ENCODE data around the gene ZNF256. TPM values are rescaled to one million over a fixed set of nuclear protein-coding genes. Genes with fewer than 3 reads are reported as not detected.

Gene ZNF256
- total RNA-seq, 1 experiment from 2014 or later = not detected

DNA sequence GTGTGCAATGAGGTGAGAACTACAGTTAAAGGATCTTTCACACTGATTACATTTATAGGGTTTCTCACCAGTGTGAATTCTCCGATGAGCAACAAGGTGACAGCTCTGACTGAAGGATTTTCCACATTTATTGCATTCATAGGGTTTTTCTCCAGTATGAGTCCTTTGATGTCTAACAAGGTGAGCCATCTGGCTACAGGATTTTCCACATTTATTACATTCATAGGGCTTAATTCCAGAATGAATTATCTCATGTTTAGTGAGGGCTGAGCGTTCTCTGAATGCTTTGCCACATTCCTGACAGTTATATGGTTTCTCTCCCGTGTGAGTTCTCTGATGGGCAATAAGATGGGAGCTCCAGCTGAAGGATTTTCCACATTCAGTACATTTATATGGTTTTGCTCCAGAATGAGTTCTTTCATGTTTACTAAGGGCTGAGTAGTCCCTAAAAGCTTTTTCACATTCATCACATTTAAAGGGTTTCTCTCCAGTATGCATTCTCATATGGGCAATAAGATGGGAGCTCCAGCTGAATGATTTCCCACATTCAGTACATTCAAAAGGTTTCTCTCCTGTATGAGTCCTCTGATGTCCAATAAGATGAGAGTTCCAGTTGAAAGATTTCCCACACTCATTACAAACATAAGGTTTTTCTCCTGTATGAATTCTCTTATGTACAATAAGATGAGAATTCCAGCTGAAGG lies 31.2 kb upstream of the ZNF256 start:
- Histone ChIP-seq H2AFZ (ENCODE audit: low read depth, low read length, poor library complexity, severe bottlenecking) (no peak overlapping the region), H3K36me3 (ENCODE audit: control insufficient read depth in 1 of 2, insufficient read depth in 2 of 2, low read length in 2 of 2) (no peaks in the 10 kb centered on the region), H3K79me2 (ENCODE audit: insufficient read depth, low read length) (no peaks in the 10 kb centered on the region), H3K27ac (ENCODE audit: low read depth, low read length) (no peak overlapping the region), H3K9me2 (ENCODE audit: insufficient read depth) (no peaks in the 10 kb centered on the region), H3K9ac (ENCODE audit: low read length) (no peak overlapping the region), H3K9me3 (ENCODE audit: control insufficient read depth in 1 of 2, insufficient read depth in 1 of 2, low read depth in 1 of 2, low read length in 2 of 2) (peaks cover 32 to 51% of the 10 kb centered on the region in 2 experiments; a peak in 3 of 4 replicates), H3K4me3 (replicated peaks in 1 of 2; ENCODE audit: low read depth in 1 of 2, low read length in 2 of 2) (no peak overlapping the region), H3K4me2 (ENCODE audit: low read length) (no peak overlapping the region), H3K27me3 (ENCODE audit: insufficient read depth, low read length) (no peaks in the 10 kb centered on the region), H4K20me1 (ENCODE audit: insufficient read depth) (no peaks in the 10 kb centered on the region), H3K4me1 (ENCODE audit: control insufficient read depth in 1 of 2, insufficient read depth in 2 of 2, low read length in 2 of 2) (no peaks in the 10 kb centered on the region)
- RAD21 ChIA-PET (ENCODE audit: low non-redundant PET in 1 of 2, low total read pairs in 2 of 2, uncharacterized antibody in 2 of 2, unreplicated experiment in 2 of 2) = no interaction called here
- no peak for ATAC-seq
- CTCF ChIA-PET = no interaction called here
- intact Hi-C loops (cut with micrococcal nuclease) = no loop called here
- no peak for DNase-seq (ENCODE audit: low read depth, low spot score)
- POLR2A ChIA-PET = no interaction called here
- no peak for TF ChIP-seq FOSL1 (IDR thresholded peaks at IDR 0.05; ENCODE audit: low read depth)
- no peak for TF ChIP-seq POLR2A (IDR thresholded peaks at IDR 0.05; ENCODE audit: borderline replicate concordance, extremely low read depth, insufficient read depth, insufficient read length)
- peak; percentile 96 for TF ChIP-seq ZNF274 (IDR thresholded peaks at IDR 0.05; ENCODE audit: low read depth, low read length)
- BruUV-seq (replicated peaks) = no TSS peak

GRCh38 chr19:57974434-57974833 lies 26.9 kb upstream of the ZNF256 start, which contains the start of gene C19orf18:
Gene C19orf18 (minus strand): TSS chr19:57974534. CDS start chr19:57974432, 102 bp downstream.
- no peak within 1 kb of the TSS for H3K27ac ChIP-seq (ENCODE audit: low read depth, low read length)
- peaks cover 25 to 29% of the 10 kb centered on the region in 2 experiments; a peak in 3 of 4 replicates for H3K9me3 ChIP-seq (ENCODE audit: control insufficient read depth in 1 of 2, insufficient read depth in 1 of 2, low read depth in 1 of 2, low read length in 2 of 2)
- no peaks in the 10 kb centered on the region for H4K20me1 ChIP-seq (ENCODE audit: insufficient read depth)
- no TSS peak for BruUV-seq (replicated peaks)
- H3K4me2 ChIP-seq (ENCODE audit: low read length) = no peak within 1 kb of the TSS
- no peak within 1 kb of the TSS for H2AFZ ChIP-seq (ENCODE audit: low read depth, low read length, poor library complexity, severe bottlenecking)
- TF ChIP-seq POLR2A (IDR thresholded peaks at IDR 0.05; ENCODE audit: borderline replicate concordance, extremely low read depth, insufficient read depth, insufficient read length) (no peak), CBX3 (IDR thresholded peaks at IDR 0.05; ENCODE audit: low read depth) (no peak), CTCF (IDR thresholded peaks at IDR 0.05 in 2 of 3, conservative IDR thresholded peaks at IDR 0.05 in 1 of 3; ENCODE audit: borderline replicate concordance in 1 of 3, insufficient read depth in 1 of 3, low read depth in 2 of 3, low read length in 2 of 3) (no peak), EZH2phosphoT487 (IDR thresholded peaks at IDR 0.05; ENCODE audit: borderline replicate concordance) (no peak), SIN3A (IDR thresholded peaks at IDR 0.05; ENCODE audit: low read depth) (no peak)
- H3K36me3 ChIP-seq (ENCODE audit: control insufficient read depth in 1 of 2, insufficient read depth in 2 of 2, low read length in 2 of 2) = no peaks in the 10 kb centered on the region
- no peaks in the 10 kb centered on the region for H3K79me2 ChIP-seq (ENCODE audit: insufficient read depth, low read length)
- ChIA-PET RAD21 (ENCODE audit: low non-redundant PET in 1 of 2, low total read pairs in 2 of 2, uncharacterized antibody in 2 of 2, unreplicated experiment in 2 of 2) (no interaction called here), POLR2A (no interaction called here), CTCF (no interaction called here)
- H3K9me2 ChIP-seq (ENCODE audit: insufficient read depth) = no peaks in the 10 kb centered on the region
- ATAC-seq (no peak), DNase-seq (ENCODE audit: low read depth, low spot score) (no peak)
- no peak within 1 kb of the TSS for H3K9ac ChIP-seq (ENCODE audit: low read length)
- intact Hi-C loops (cut with micrococcal nuclease) = no loop called here
- H3K4me1 ChIP-seq (ENCODE audit: control insufficient read depth in 1 of 2, insufficient read depth in 2 of 2, low read length in 2 of 2) = no peaks in the 10 kb centered on the region
- no peaks in the 10 kb centered on the region for H3K27me3 ChIP-seq (ENCODE audit: insufficient read depth, low read length)
- no peak within 1 kb of the TSS for H3K4me3 ChIP-seq (replicated peaks in 1 of 2; ENCODE audit: low read depth in 1 of 2, low read length in 2 of 2)
